Neural cell (in vitro differentiated cells): ENCODE measurements around the gene ZNF814.

Experiments used
- EP300 ChIP-seq: fragments of 450-650 bp; conservative IDR thresholded peaks from 2 replicates; pipeline ENCODE4 v1.6.1; 2014; ENCODE audit warnings: antibody characterized with exemption, mild to moderate bottlenecking, moderate library complexity; ENCODE audit not compliant: poor library complexity, severe bottlenecking
- EZH2 ChIP-seq: fragments of 200-600, 300-800 bp; shearing (Covaris generic), sonication (generic); IDR thresholded peaks from 2 replicates; pipeline ENCODE4 v1.6.1; 2014; ENCODE audit warnings: antibody characterized with exemption, low read length, borderline replicate concordance, mild to moderate bottlenecking; ENCODE audit not compliant: insufficient read depth, poor library complexity, severe bottlenecking
- MXI1 ChIP-seq: fragments of 450-650 bp; conservative IDR thresholded peaks from 2 replicates; pipeline ENCODE4 v1.6.1; 2014; ENCODE audit warnings: antibody characterized with exemption, mild to moderate bottlenecking; ENCODE audit not compliant: poor library complexity, severe bottlenecking
- RAD21 ChIP-seq: fragments of 450-650 bp; conservative IDR thresholded peaks from 2 replicates; pipeline ENCODE4 v1.6.1; 2014; ENCODE audit warnings: antibody characterized with exemption, mild to moderate bottlenecking, moderate library complexity
- SMC3 ChIP-seq: fragments of 450-650 bp; conservative IDR thresholded peaks from 2 replicates; pipeline ENCODE4 v1.6.1; 2014; ENCODE audit warnings: antibody characterized with exemption, mild to moderate bottlenecking, moderate library complexity; ENCODE audit not compliant: poor library complexity
- TF ChIP-seq, protein P1 (sequence below): fragments of 450-650 bp; IDR thresholded peaks from 2 replicates; pipeline ENCODE4 v1.5.1; 2014; ENCODE audit warnings: antibody characterized with exemption, mild to moderate bottlenecking, moderate library complexity; ENCODE audit not compliant: poor library complexity, severe bottlenecking
- TF ChIP-seq, protein P2 (sequence below): IDR thresholded peaks from 2 replicates; pipeline ENCODE4 v1.6.1; 2012; ENCODE audit warnings: borderline replicate concordance

DNA sequence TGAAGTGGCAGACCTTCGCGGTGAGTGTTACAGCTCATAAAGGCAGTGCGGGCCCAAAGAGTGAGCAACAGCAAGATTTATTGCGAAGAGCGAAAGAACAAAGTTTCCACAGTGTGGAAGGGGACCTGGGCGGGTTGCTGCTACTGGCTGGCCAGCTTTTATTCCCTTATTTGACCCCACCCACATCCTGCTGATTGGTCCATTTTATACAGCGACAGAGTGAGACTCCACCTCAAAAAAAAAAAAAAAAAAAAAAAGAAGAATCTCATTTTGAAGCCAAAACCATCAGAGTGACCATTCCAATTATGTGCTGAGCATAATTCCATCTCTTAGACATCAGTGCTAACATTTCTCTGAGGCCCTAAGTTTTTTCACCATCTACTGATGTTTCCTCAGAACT is 72.2 kb downstream of the ZNF814 start:
- TF ChIP-seq, protein P1, sequence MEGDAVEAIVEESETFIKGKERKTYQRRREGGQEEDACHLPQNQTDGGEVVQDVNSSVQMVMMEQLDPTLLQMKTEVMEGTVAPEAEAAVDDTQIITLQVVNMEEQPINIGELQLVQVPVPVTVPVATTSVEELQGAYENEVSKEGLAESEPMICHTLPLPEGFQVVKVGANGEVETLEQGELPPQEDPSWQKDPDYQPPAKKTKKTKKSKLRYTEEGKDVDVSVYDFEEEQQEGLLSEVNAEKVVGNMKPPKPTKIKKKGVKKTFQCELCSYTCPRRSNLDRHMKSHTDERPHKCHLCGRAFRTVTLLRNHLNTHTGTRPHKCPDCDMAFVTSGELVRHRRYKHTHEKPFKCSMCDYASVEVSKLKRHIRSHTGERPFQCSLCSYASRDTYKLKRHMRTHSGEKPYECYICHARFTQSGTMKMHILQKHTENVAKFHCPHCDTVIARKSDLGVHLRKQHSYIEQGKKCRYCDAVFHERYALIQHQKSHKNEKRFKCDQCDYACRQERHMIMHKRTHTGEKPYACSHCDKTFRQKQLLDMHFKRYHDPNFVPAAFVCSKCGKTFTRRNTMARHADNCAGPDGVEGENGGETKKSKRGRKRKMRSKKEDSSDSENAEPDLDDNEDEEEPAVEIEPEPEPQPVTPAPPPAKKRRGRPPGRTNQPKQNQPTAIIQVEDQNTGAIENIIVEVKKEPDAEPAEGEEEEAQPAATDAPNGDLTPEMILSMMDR, result no peak
- TF ChIP-seq SMC3, result no peak
- TF ChIP-seq, protein P2, sequence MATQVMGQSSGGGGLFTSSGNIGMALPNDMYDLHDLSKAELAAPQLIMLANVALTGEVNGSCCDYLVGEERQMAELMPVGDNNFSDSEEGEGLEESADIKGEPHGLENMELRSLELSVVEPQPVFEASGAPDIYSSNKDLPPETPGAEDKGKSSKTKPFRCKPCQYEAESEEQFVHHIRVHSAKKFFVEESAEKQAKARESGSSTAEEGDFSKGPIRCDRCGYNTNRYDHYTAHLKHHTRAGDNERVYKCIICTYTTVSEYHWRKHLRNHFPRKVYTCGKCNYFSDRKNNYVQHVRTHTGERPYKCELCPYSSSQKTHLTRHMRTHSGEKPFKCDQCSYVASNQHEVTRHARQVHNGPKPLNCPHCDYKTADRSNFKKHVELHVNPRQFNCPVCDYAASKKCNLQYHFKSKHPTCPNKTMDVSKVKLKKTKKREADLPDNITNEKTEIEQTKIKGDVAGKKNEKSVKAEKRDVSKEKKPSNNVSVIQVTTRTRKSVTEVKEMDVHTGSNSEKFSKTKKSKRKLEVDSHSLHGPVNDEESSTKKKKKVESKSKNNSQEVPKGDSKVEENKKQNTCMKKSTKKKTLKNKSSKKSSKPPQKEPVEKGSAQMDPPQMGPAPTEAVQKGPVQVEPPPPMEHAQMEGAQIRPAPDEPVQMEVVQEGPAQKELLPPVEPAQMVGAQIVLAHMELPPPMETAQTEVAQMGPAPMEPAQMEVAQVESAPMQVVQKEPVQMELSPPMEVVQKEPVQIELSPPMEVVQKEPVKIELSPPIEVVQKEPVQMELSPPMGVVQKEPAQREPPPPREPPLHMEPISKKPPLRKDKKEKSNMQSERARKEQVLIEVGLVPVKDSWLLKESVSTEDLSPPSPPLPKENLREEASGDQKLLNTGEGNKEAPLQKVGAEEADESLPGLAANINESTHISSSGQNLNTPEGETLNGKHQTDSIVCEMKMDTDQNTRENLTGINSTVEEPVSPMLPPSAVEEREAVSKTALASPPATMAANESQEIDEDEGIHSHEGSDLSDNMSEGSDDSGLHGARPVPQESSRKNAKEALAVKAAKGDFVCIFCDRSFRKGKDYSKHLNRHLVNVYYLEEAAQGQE, result no peak
- no peak for TF ChIP-seq MXI1
- TF ChIP-seq RAD21, result no peak
- TF ChIP-seq EP300, result no peak
- no peak for TF ChIP-seq EZH2
